ENCODE measurements around the gene GRWD1.

DNA sequence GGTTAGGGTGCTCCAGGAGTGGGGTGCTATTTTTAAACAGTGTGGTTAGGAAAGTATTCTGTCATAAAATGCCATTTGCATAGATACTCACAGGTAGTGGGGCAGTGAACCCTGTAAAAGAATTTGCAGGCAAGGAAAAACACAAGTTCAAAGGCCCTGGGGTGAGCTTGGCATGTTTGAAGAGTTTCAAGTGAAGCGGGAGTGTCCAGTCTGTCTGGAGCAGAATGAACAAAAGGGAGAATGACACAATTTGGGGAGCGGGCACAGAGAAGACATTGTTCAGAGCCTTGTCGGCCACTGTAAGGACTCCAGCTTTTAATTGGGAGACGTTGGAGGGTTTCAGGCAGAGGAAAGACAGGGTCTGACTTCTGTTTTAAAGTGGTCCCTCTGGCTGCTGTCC lies 2.8 kb downstream of the GRWD1 start:
- TF ChIP-seq, protein P1, sequence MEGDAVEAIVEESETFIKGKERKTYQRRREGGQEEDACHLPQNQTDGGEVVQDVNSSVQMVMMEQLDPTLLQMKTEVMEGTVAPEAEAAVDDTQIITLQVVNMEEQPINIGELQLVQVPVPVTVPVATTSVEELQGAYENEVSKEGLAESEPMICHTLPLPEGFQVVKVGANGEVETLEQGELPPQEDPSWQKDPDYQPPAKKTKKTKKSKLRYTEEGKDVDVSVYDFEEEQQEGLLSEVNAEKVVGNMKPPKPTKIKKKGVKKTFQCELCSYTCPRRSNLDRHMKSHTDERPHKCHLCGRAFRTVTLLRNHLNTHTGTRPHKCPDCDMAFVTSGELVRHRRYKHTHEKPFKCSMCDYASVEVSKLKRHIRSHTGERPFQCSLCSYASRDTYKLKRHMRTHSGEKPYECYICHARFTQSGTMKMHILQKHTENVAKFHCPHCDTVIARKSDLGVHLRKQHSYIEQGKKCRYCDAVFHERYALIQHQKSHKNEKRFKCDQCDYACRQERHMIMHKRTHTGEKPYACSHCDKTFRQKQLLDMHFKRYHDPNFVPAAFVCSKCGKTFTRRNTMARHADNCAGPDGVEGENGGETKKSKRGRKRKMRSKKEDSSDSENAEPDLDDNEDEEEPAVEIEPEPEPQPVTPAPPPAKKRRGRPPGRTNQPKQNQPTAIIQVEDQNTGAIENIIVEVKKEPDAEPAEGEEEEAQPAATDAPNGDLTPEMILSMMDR (IDR thresholded peaks at IDR 0.05), result no peak
- TF ChIP-seq POLR2A (IDR thresholded peaks at IDR 0.05) (no peak), EP300 (IDR thresholded peaks at IDR 0.05) (no peak)
